Epithelial cell of esophagus (primary cell): ENCODE measurements around the gene NECAP2.

Source experiments
- DNase-seq: peaks from one replicate; pipeline ENCODE4 v3.0.0; 2010; ENCODE audit warnings: low read depth
- H3K4me3 ChIP-seq: 2 replicates; pipeline ENCODE4 v1.5.1; 2011; ENCODE audit warnings: mild to moderate bottlenecking, low read length, control low read depth
- CTCF ChIP-seq: IDR thresholded peaks from 2 replicates; pipeline ENCODE4 v1.5.1; 2011; ENCODE audit warnings: low read depth, mild to moderate bottlenecking, low read length, control low read depth, inconsistent platforms; ENCODE audit not compliant: insufficient read depth; ENCODE audit errors: missing control alignments

Gene NECAP2

DNA sequence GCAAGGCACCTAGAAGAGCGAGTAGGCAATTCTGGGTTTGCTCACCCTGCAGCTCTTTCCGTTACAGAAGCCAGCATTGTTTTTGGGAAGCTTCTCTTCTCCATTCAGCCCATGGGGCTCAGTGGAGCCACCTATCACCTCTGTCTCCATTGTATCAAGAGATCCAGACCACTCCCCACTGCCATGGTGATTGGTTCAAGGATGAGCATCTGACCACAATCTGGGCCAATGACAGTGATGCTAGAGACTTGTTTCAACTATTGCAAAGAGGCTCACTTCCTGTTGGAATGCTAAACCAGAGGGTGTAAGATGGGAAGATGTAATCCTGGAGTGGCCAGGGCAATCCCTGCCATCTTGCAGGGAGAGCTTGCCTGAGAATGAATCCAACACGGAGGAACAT is 9.9 kb upstream of the NECAP2 start:
- TF ChIP-seq CTCF, result no peak
- no peak overlapping the region for H3K4me3 ChIP-seq
- no peak for DNase-seq

DNA sequence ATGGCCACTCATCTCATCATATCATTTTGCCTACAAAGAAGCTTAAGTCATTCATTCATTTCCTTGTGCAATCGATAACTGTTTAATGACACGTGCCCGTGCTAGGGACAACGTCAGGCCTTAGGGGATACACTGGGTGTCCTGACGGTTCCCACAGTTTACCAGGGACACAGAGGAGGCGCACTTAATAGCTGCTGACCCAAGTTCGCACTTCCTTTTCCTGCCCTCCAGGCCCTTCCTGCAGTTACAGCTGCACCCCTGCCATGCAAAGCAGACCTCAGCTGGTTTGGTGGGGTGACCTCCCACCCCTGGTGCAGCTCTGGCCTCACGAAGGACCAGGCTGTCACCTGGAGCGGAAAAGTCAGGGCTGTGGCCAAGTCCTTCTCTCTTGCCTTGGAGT is 7.5 kb upstream of the NECAP2 start:
- DNase-seq, result no peak
- no peak overlapping the region for H3K4me3 ChIP-seq
- TF ChIP-seq CTCF, result no peak

DNA sequence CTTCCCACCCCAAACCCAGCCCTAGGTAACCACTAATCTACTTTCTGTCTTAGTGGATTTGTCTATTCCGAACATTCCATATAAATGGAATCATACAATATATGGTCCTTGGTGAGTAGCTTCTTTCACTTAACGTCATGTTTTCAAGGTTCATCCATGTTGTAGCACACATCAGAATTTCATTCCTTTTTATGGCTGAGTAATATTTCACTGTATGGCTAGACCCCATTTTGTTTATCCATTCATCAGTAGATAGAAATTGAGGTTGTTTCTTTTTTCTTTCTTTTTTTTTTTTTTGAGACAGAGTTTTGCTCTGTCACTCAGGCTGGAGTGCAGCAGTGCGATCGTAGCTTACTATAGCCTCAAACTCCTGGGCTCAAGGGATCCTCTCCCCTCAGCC is 6.5 kb upstream of the NECAP2 start:
- no peak overlapping the region for H3K4me3 ChIP-seq
- TF ChIP-seq CTCF, result no peak
- no peak for DNase-seq

DNA sequence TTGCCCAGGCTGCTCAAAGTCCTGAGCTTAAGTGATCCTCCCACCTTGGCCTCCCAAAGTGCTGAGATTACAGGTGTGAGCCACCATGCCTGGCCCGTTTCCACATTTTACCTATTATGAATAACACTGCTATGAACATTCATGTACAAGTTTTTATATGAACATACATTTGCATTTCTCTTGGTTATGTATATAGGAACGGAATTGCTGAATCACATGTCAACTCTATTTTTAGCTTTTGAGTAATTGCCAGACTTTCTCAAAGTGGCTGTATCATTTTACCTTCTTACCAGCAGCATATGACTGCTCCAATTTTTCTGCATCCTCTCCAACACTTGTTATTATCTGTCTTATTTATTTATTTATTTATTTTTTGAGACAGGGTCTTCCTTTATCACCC is 6.0 kb upstream of the NECAP2 start:
- peak; percentile 51 for DNase-seq
- TF ChIP-seq CTCF, result no peak
- no peak overlapping the region for H3K4me3 ChIP-seq

DNA sequence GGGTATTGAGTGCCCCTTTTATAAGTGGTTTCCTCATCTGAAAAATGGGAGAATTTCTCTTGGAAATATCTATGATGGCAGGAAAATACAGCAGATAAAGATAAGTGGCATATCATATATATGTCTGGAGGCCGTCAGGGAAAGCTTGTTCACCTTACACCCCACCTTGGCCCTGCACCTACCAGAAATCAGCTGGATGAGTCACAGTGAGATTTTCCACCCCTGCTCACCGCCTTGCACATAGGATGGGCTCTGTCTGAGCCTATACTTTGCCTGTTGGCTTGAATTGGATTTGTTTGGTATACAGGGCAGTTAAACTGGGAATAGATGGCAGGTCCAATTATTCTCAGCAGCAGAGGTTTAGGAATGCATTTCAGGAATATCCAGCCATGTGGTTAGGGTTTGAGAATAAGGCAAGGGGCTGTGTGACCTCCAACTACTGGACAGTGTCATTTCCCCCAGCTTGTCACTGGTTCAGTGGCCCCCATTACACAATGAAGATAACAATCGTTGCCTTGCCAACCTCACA is 3.5 kb upstream of the NECAP2 start, which contains the start of gene SPATA21:
Gene SPATA21 (minus strand): TSS at position 479 of the 529 bp plus-strand sequence. CDS start 6,053 bp downstream, outside the sequence.
- peak; percentile 37 for DNase-seq
- no peak for TF ChIP-seq CTCF
- H3K4me3 ChIP-seq, result no peak within 1 kb of the TSS

DNA sequence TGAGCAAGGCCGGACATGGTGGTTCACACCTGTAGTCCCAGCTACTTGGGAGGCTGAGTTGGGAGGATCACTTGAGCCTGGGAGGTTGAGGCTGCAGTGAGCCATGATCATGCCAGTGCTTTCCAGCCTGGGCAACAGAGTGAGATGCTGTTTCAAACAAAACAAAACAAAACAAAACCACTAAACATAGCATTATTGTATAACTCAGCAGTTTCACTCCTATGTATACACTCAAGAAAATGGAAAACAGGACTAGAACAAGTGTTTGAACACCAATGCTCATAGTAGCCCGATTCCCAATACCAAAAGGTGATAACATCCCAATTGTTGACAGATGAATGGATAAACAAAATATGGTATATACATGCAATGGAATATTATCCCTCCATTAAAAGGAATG is 2.0 kb upstream of the NECAP2 start:
- no peak for DNase-seq
- no peak overlapping the region for H3K4me3 ChIP-seq
- no peak for TF ChIP-seq CTCF

GRCh38 chr1:16438924-16439323 is 1.6 kb upstream of the NECAP2 start:
- peak; percentile 23 for DNase-seq
- no peak overlapping the region for H3K4me3 ChIP-seq
- TF ChIP-seq CTCF, result no peak
